ENCODE results near the gene TMEM123.

- no peak for TF ChIP-seq JUN (IDR thresholded peaks at IDR 0.05; ENCODE audit: borderline replicate concordance, insufficient read depth, insufficient read length, low read depth)
- TF ChIP-seq MAX (IDR thresholded peaks at IDR 0.05; ENCODE audit: insufficient read depth, insufficient read length): no peak
Measured at GRCh38 chr11:102448869-102449224, 3.7 kb downstream of the TMEM123 start.
